ENCODE data around the gene ABTB2.
"Not testable (repeated sequence)": the region's sequence is repeated elsewhere in the genome, so short reads cannot be mapped to it uniquely, and the experiment has no call there.

Gene ABTB2

GRCh38 chr11:34357701-34358257, at the start of gene ABTB2:
ABTB2 (minus strand) TSS chr11:34358010.
- DNase-seq = peak; percentile 82

GRCh38 chr11:34407121-34407813, 49.5 kb upstream of the ABTB2 start:
- no peak for DNase-seq

- DNase-seq = no peak
Observed at GRCh38 chr11:34406413-34406812, 48.6 kb upstream of the ABTB2 start.

GRCh38 chr11:34405079-34405858, 47.5 kb upstream of the ABTB2 start:
- peak; percentile 42 for DNase-seq

- DNase-seq = no peak
Observed at GRCh38 chr11:34404280-34404679, 46.5 kb upstream of the ABTB2 start.

GRCh38 chr11:34403431-34403830, 45.6 kb upstream of the ABTB2 start:
- DNase-seq = no peak

- DNase-seq = no peak
Observed at GRCh38 chr11:34397811-34398210, 40.0 kb upstream of the ABTB2 start.

- DNase-seq = no peak
Observed at GRCh38 chr11:34397120-34397519, 39.3 kb upstream of the ABTB2 start.

- DNase-seq = no peak
Observed at GRCh38 chr11:34395916-34396550, 38.2 kb upstream of the ABTB2 start.

- DNase-seq = no peak
Observed at GRCh38 chr11:34394771-34395300, 37.0 kb upstream of the ABTB2 start.

- DNase-seq = no peak
Observed at GRCh38 chr11:34387653-34388052, 29.8 kb upstream of the ABTB2 start.

GRCh38 chr11:34386356-34386755, 28.5 kb upstream of the ABTB2 start:
- DNase-seq = not testable (repeated sequence)

- no peak for DNase-seq
Observed at GRCh38 chr11:34382532-34383276, 24.9 kb upstream of the ABTB2 start.

- DNase-seq = no peak
Observed at GRCh38 chr11:34381775-34382174, 24.0 kb upstream of the ABTB2 start.

GRCh38 chr11:34380696-34381095, 22.9 kb upstream of the ABTB2 start:
- DNase-seq = no peak

- DNase-seq = no peak
Observed at GRCh38 chr11:34379539-34379938, 21.7 kb upstream of the ABTB2 start.

- DNase-seq = peak; percentile 12
Observed at GRCh38 chr11:34379079-34379478, 21.3 kb upstream of the ABTB2 start.

GRCh38 chr11:34373727-34374126, 15.9 kb upstream of the ABTB2 start:
- no peak for DNase-seq

- no peak for DNase-seq
Observed at GRCh38 chr11:34366522-34366921, 8.7 kb upstream of the ABTB2 start.

GRCh38 chr11:34364102-34364501, 6.3 kb upstream of the ABTB2 start:
- no peak for DNase-seq

- no peak for DNase-seq
Observed at GRCh38 chr11:34363363-34364084, 5.7 kb upstream of the ABTB2 start.

- DNase-seq = no peak
Observed at GRCh38 chr11:34360046-34360445, 2.2 kb upstream of the ABTB2 start.
